K562 treated with DMSO at 1 percent for 48 hours (cell line): Measurements from ENCODE around the gene FAM47E. TPM values are rescaled to one million over a fixed set of nuclear protein-coding genes. Genes with fewer than 3 reads are reported as not detected.

Source experiments
- total RNA-seq: library from RNA; unstranded; fragments of 300-600 nt; gene quantifications from 2 replicates; pipeline ENCODE4 v1.2.3, GENCODE V29; 2022; ENCODE audit warnings: low replicate concordance; ENCODE audit errors: extremely low read depth

FAM47E gene
- total RNA-seq = not detected in 2 replicates

GRCh38 chr4:76251441-76252270 lies at the start of gene FAM47E:
Gene FAM47E, plus strand, starts transcription at chr4:76251721. Its CDS starts 26 bp downstream, at chr4:76251747.

GRCh38 chr4:76213415-76214176 lies 37.9 kb upstream of the FAM47E start, which contains the start of gene SCARB2:
Gene SCARB2, minus strand, starts transcription at chr4:76213824. Its CDS starts 281 bp downstream, at chr4:76213543.

GRCh38 chr4:76305971-76306881 lies 54.7 kb downstream of the FAM47E start, which contains the start of gene STBD1:
Gene STBD1, plus strand, starts transcription at chr4:76306733. Its CDS starts 37 bp downstream, at chr4:76306770.

Other genes with a start within 250 kb of the FAM47E start
- not detected in 2 replicates for gene CXCL9, start 244.2 kb upstream of the FAM47E start, total RNA-seq
- gene CXCL10, start 228.2 kb upstream of the FAM47E start, total RNA-seq = not detected in 2 replicates
- not detected in 2 replicates for gene CXCL11, start 215.7 kb upstream of the FAM47E start, total RNA-seq
- not detected in 2 replicates for gene ART3, start 177.0 kb upstream of the FAM47E start, total RNA-seq
- gene NUP54, start 103.3 kb upstream of the FAM47E start, total RNA-seq = not detected in 2 replicates
- not detected in 2 replicates for gene SCARB2, start 37.9 kb upstream of the FAM47E start, total RNA-seq
- gene STBD1, start 55.0 kb downstream of the FAM47E start, total RNA-seq = not detected in 2 replicates
- not detected in 2 replicates for gene CCDC158, start 169.4 kb downstream of the FAM47E start, total RNA-seq
- gene SHROOM3, start 183.5 kb downstream of the FAM47E start, total RNA-seq = not detected in 2 replicates